Liver (tissue), 9 donors: ENCODE results near the gene SFXN5. TPM values are rescaled to one million over a fixed set of nuclear protein-coding genes. Genes with fewer than 3 reads are reported as not detected.

Experiments
- DNase-seq: peaks from one replicate; pipeline ENCODE4 v3.0.0-alpha.2; 2017; ENCODE audit warnings: low spot score
- H3K27ac ChIP-seq, 2 donors: one replicate each; pipeline ENCODE4 v1.7.0; 2013; ENCODE audit warnings: inconsistent platforms in 2 of 2, low read length in 2 of 2, control low read depth in 1 of 2, low read depth in 1 of 2, mild to moderate bottlenecking in 1 of 2
- H3K27me3 ChIP-seq, 4 donors: one replicate each; pipeline versions ENCODE4 v1.6.1 to v1.7.0; 2013; ENCODE audit warnings: low read length in 3 of 4, inconsistent platforms in 1 of 4, mild to moderate bottlenecking in 1 of 4, moderate library complexity in 1 of 4; ENCODE audit not compliant: control insufficient read depth in 4 of 4, insufficient read depth in 4 of 4
- H3K36me3 ChIP-seq, 4 donors: one replicate each; pipeline versions ENCODE4 v1.6.1 to v1.7.0; 2013; ENCODE audit warnings: low read length in 3 of 4, mild to moderate bottlenecking in 3 of 4, low read depth in 1 of 4, moderate library complexity in 1 of 4; ENCODE audit not compliant: control insufficient read depth in 4 of 4, insufficient read depth in 3 of 4
- H3K4me1 ChIP-seq, 4 donors: one replicate each; pipeline versions ENCODE4 v1.6.1 to v1.7.0; 2013; ENCODE audit warnings: low read length in 3 of 4, mild to moderate bottlenecking in 3 of 4, moderate library complexity in 1 of 4; ENCODE audit not compliant: control insufficient read depth in 4 of 4, insufficient read depth in 4 of 4
- H3K4me3 ChIP-seq, 3 donors: one replicate each; pipeline versions ENCODE4 v1.6.1 to v1.7.0; 2013; ENCODE audit warnings: low read length in 3 of 3, control low read depth in 1 of 3, low read depth in 1 of 3, mild to moderate bottlenecking in 1 of 3
- H3K9ac ChIP-seq, 2 donors: one replicate each; pipeline ENCODE4 v1.7.0; 2013; ENCODE audit warnings: low read length in 2 of 2, mild to moderate bottlenecking in 2 of 2, moderate library complexity in 2 of 2, control low read depth in 1 of 2, low read depth in 1 of 2
- H3K9me3 ChIP-seq, 4 donors: one replicate each; pipeline versions ENCODE4 v1.6.1 to v1.7.0; 2013; ENCODE audit warnings: low read length in 3 of 4; ENCODE audit not compliant: control insufficient read depth in 4 of 4
- EGR1 ChIP-seq, 2 donors: IDR thresholded peaks; 2 replicates each; pipeline ENCODE4 v1.6.1; 2016 to 2018; ENCODE audit warnings: antibody characterized with exemption in 2 of 2, low read depth in 2 of 2
- FOXA1 ChIP-seq: IDR thresholded peaks from 2 replicates; pipeline ENCODE4 v1.6.1; 2016; ENCODE audit warnings: antibody characterized with exemption
- FOXA2 ChIP-seq: IDR thresholded peaks from 2 replicates; pipeline ENCODE4 v1.6.1; 2016; ENCODE audit warnings: antibody characterized with exemption
- GABPA ChIP-seq, 2 donors: IDR thresholded peaks in 1 of 2; conservative IDR thresholded peaks in 1 of 2; 2 replicates each; pipeline ENCODE4 v1.6.1; 2016; ENCODE audit warnings: antibody characterized with exemption in 2 of 2, mild to moderate bottlenecking in 1 of 2, moderate library complexity in 1 of 2
- HNF4A ChIP-seq, 2 donors: conservative IDR thresholded peaks; 2 replicates each; pipeline ENCODE4 v1.6.1; 2016; ENCODE audit warnings: antibody characterized with exemption in 2 of 2, mild to moderate bottlenecking in 2 of 2
- HNF4G ChIP-seq: IDR thresholded peaks from 2 replicates; pipeline ENCODE4 v1.6.1; 2016; ENCODE audit warnings: antibody characterized with exemption
- MAX ChIP-seq: IDR thresholded peaks from 2 replicates; pipeline ENCODE4 v1.6.1; 2016; ENCODE audit warnings: antibody characterized with exemption
- NR2F2 ChIP-seq: IDR thresholded peaks from 2 replicates; pipeline ENCODE4 v1.6.1; 2016; ENCODE audit warnings: antibody characterized with exemption
- RAD21 ChIP-seq, 2 donors: IDR thresholded peaks; 2 replicates each; pipeline ENCODE4 v1.6.1; 2016; ENCODE audit warnings: antibody characterized with exemption in 2 of 2, mild to moderate bottlenecking in 2 of 2
- REST ChIP-seq: IDR thresholded peaks from 2 replicates; pipeline ENCODE4 v1.6.1; 2016; ENCODE audit warnings: antibody characterized with exemption, mild to moderate bottlenecking
- RXRA ChIP-seq, 2 donors: IDR thresholded peaks; 2 replicates each; pipeline ENCODE4 v1.6.1; 2017 to 2018; ENCODE audit warnings: antibody characterized with exemption in 2 of 2, mild to moderate bottlenecking in 1 of 2
- SP1 ChIP-seq: IDR thresholded peaks from 2 replicates; pipeline ENCODE4 v1.6.1; 2018; ENCODE audit warnings: antibody characterized with exemption, mild to moderate bottlenecking
- YY1 ChIP-seq: IDR thresholded peaks from 2 replicates; pipeline ENCODE4 v1.6.1; 2016; ENCODE audit warnings: antibody characterized with exemption, mild to moderate bottlenecking
- ZBTB33 ChIP-seq: IDR thresholded peaks from 2 replicates; pipeline ENCODE4 v1.6.1; 2016; ENCODE audit warnings: antibody characterized with exemption
- WGBS: extraction: QIAGEN DNeasy Blood & Tissue Kit; methylation state at CpG from one replicate; pipeline ENCODE4 v1.1.7; 2013; 5-methylcytosine and 5-hydroxymethylcytosine counted together
- polyA plus RNA-seq, 2 donors: library from polyadenylated mRNA; stranded (reverse) in 1 of 2; unstranded in 1 of 2; fragments of 200-250 nt in 1 of 2; fragments of >200 nt in 1 of 2; fragmentation: Nextera tagmentation in 1 of 2; extraction: Ambion mirVana in 1 of 2; gene quantifications; one replicate each; pipeline versions ENCODE4 v1.2.1 to v1.2.3, GENCODE V29; 2013 to 2015
- total RNA-seq, 2 donors: library from RNA; depleted of rRNA; stranded (reverse); fragments of >200 nt; gene quantifications; one replicate each; pipeline ENCODE4 v1.2.3, GENCODE V29; 2014
- TF ChIP-seq, protein P1 (sequence below): IDR thresholded peaks from 2 replicates; pipeline ENCODE4 v1.6.1; 2016; ENCODE audit warnings: antibody characterized with exemption
- TF ChIP-seq, protein P2 (sequence below): fragments of 150-350 bp; IDR thresholded peaks from 2 replicates; pipeline ENCODE4 v1.5.1; 2017; ENCODE audit warnings: improper control_type of control experiment, low read depth, low read length; ENCODE audit not compliant: missing input control
- donor health status: healthy.
- donor health status: healthy.
- donor health status: healthy.
- donor health status: healthy.
- donor health status: healthy.

The SFXN5 gene
- total and polyA plus RNA-seq, 4 donors, result 23.3 to 58.2 (median 29.5) TPM

- TF ChIP-seq, protein P1, sequence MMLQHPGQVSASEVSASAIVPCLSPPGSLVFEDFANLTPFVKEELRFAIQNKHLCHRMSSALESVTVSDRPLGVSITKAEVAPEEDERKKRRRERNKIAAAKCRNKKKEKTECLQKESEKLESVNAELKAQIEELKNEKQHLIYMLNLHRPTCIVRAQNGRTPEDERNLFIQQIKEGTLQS, result no peak
- peak; percentile 64 to 78 for TF ChIP-seq RAD21 (IDR thresholded peaks at IDR 0.05)
- TF ChIP-seq, protein P2, sequence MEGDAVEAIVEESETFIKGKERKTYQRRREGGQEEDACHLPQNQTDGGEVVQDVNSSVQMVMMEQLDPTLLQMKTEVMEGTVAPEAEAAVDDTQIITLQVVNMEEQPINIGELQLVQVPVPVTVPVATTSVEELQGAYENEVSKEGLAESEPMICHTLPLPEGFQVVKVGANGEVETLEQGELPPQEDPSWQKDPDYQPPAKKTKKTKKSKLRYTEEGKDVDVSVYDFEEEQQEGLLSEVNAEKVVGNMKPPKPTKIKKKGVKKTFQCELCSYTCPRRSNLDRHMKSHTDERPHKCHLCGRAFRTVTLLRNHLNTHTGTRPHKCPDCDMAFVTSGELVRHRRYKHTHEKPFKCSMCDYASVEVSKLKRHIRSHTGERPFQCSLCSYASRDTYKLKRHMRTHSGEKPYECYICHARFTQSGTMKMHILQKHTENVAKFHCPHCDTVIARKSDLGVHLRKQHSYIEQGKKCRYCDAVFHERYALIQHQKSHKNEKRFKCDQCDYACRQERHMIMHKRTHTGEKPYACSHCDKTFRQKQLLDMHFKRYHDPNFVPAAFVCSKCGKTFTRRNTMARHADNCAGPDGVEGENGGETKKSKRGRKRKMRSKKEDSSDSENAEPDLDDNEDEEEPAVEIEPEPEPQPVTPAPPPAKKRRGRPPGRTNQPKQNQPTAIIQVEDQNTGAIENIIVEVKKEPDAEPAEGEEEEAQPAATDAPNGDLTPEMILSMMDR, result peak; percentile 37
- Histone ChIP-seq H3K4me1 (no peaks in the 10 kb centered on the region), H3K9ac (no peak overlapping the region), H3K9me3 (no peaks in the 10 kb centered on the region), H3K27me3 (no peaks in the 10 kb centered on the region), H3K4me3 (no peak overlapping the region), H3K36me3 (no peaks in the 10 kb centered on the region), H3K27ac (no peak overlapping the region)
- DNase-seq, result no peak
- 82% methylated on average over 14 of the region's 14 CpGs for WGBS
Observed at GRCh38 chr2:72934683-72935610, 136.6 kb downstream of the SFXN5 start.

GRCh38 chr2:72933646-72934151 is 137.8 kb downstream of the SFXN5 start:
- Histone ChIP-seq H3K36me3 (no peaks in the 10 kb centered on the region), H3K4me1 (no peaks in the 10 kb centered on the region), H3K4me3 (no peak overlapping the region), H3K27ac (no peak overlapping the region), H3K9ac (no peak overlapping the region), H3K9me3 (no peaks in the 10 kb centered on the region), H3K27me3 (peaks cover 0 to 3% (median 3%) of the 10 kb centered on the region in 4 donors)
- WGBS, result 86% methylated on average over 12 of the region's 12 CpGs
- DNase-seq, result no peak
- TF ChIP-seq FOXA1 (no peak), HNF4A (conservative IDR thresholded peaks at IDR 0.05) (no peak), MAX (no peak), YY1 (no peak), RAD21 (IDR thresholded peaks at IDR 0.05) (no peak), EGR1 (IDR thresholded peaks at IDR 0.05; ENCODE audit: low read depth in 2 of 2) (no peak), SP1 (no peak), GABPA (IDR thresholded peaks at IDR 0.05 in 1 of 2, conservative IDR thresholded peaks at IDR 0.05 in 1 of 2) (no peak), HNF4G (no peak), ZBTB33 (no peak), FOXA2 (no peak), NR2F2 (no peak), RXRA (IDR thresholded peaks at IDR 0.05) (no peak), REST (no peak)
- TF ChIP-seq, protein P2, result no peak
- TF ChIP-seq, protein P1, result no peak
